ENCODE measurements around the gene RASGRF1.

DNA sequence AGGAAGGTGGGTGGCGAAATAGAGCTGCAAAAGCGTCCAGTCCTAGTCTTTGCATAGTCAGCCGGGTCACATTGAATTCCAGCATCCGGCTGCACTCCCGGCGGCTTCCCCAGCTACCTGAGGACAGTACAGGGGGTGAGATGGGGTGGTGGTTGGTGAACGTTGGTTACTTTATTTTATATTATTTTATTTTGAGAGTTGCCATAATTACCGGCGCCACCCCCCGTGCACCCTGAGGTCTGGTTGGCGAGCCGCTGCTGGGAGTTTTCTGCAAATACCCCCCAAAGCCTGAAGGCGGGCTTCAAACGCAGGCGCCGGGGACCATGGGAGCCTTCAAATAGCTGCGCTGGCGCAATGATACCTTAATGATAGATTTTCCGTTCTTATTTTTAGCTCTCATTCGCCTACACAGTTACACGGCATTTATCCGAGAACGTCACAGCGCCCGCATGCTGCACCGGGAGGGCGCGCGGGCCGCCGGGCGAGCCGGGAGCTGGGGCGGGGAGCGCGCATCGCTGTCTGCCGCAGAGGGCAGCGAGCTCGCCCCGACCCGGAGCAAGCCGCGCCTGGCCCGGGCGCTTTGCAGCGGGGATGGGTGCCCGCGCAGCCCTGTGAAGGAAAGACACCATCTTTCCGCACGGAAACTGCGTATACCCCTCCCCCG, 756 bp upstream of the RASGRF1 start:
- TF ChIP-seq, protein P1, sequence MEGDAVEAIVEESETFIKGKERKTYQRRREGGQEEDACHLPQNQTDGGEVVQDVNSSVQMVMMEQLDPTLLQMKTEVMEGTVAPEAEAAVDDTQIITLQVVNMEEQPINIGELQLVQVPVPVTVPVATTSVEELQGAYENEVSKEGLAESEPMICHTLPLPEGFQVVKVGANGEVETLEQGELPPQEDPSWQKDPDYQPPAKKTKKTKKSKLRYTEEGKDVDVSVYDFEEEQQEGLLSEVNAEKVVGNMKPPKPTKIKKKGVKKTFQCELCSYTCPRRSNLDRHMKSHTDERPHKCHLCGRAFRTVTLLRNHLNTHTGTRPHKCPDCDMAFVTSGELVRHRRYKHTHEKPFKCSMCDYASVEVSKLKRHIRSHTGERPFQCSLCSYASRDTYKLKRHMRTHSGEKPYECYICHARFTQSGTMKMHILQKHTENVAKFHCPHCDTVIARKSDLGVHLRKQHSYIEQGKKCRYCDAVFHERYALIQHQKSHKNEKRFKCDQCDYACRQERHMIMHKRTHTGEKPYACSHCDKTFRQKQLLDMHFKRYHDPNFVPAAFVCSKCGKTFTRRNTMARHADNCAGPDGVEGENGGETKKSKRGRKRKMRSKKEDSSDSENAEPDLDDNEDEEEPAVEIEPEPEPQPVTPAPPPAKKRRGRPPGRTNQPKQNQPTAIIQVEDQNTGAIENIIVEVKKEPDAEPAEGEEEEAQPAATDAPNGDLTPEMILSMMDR (IDR thresholded peaks at IDR 0.05), result no peak
- no peak for TF ChIP-seq POLR2A (IDR thresholded peaks at IDR 0.05)
